GM12878 (cell line): ENCODE data around the gene KRT75.

Source experiments
- CBX3 ChIP-seq: fragments of 200-600 bp; sonication (generic); IDR thresholded peaks from 2 replicates; pipeline ENCODE4 v1.6.1; 2016; ENCODE audit warnings: low read depth, borderline replicate concordance
- CEBPB ChIP-seq, 2 experiments: fragments of 150-350 bp in 1 of 2; IDR thresholded peaks; 2 replicates each; pipeline ENCODE4 v1.6.1; 2012 to 2014; ENCODE audit warnings: low read depth in 2 of 2, low read length in 2 of 2, borderline replicate concordance in 1 of 2, inconsistent platforms in 1 of 2
- FOS ChIP-seq: IDR thresholded peaks from 3 replicates; pipeline ENCODE4 v1.6.1; 2011; ENCODE audit warnings: borderline replicate concordance; ENCODE audit not compliant: insufficient read length; ENCODE audit errors: extremely low read depth
- NFYB ChIP-seq: IDR thresholded peaks from 2 replicates; pipeline ENCODE4 v1.6.1; 2011; ENCODE audit warnings: low read depth, mild to moderate bottlenecking, low read length, improper control_type of control experiment, moderate library complexity; ENCODE audit not compliant: insufficient read depth
- POLR2A ChIP-seq: IDR thresholded peaks from 2 replicates; pipeline ENCODE4 v1.6.1; 2011; ENCODE audit warnings: low read depth, mild to moderate bottlenecking, low read length
- RAD21 ChIP-seq: IDR thresholded peaks from 2 replicates; pipeline ENCODE4 v1.6.1; 2011; ENCODE audit warnings: mild to moderate bottlenecking, low read depth, low read length, moderate library complexity; ENCODE audit not compliant: insufficient read depth
- RELA ChIP-seq: fragments of 450-650 bp; IDR thresholded peaks from 2 replicates; pipeline ENCODE4 v1.8.0; 2014; ENCODE audit warnings: borderline replicate concordance; ENCODE audit not compliant: partially characterized antibody
- TF ChIP-seq, protein P1 (sequence below): IDR thresholded peaks from 2 replicates; pipeline ENCODE4 v1.6.1; 2011; ENCODE audit warnings: low read depth, low read length, improper control_type of control experiment, borderline replicate concordance
- TF ChIP-seq, protein P2 (sequence below), 3 experiments: IDR thresholded peaks in 2 of 3; conservative IDR thresholded peaks in 1 of 3; 2 replicates each; pipeline ENCODE4 v1.5.1; 2011; ENCODE audit warnings: low read depth in 3 of 3, low read length in 3 of 3, mild to moderate bottlenecking in 3 of 3, control low read depth in 2 of 3, moderate library complexity in 2 of 3, inconsistent platforms in 1 of 3, mixed read lengths in 1 of 3; ENCODE audit not compliant: control insufficient read depth in 2 of 3, insufficient read depth in 1 of 3; ENCODE audit errors: extremely low read depth in 1 of 3
- TF ChIP-seq, protein P3 (sequence below): IDR thresholded peaks from 2 replicates; pipeline ENCODE4 v1.6.1; 2012; ENCODE audit warnings: low read depth, low read length, improper control_type of control experiment
- TF ChIP-seq, protein P4 (sequence below): IDR thresholded peaks from 2 replicates; pipeline ENCODE4 v1.6.1; 2011; ENCODE audit warnings: mild to moderate bottlenecking, low read depth, low read length, moderate library complexity; ENCODE audit not compliant: insufficient replicate concordance
- TF ChIP-seq, protein P5 (sequence below): IDR thresholded peaks from 2 replicates; pipeline ENCODE4 v1.6.1; 2011; ENCODE audit warnings: borderline replicate concordance, low read depth, mild to moderate bottlenecking, moderate library complexity, mixed read lengths, low read length; ENCODE audit not compliant: insufficient read depth; ENCODE audit errors: extremely low read length

DNA sequence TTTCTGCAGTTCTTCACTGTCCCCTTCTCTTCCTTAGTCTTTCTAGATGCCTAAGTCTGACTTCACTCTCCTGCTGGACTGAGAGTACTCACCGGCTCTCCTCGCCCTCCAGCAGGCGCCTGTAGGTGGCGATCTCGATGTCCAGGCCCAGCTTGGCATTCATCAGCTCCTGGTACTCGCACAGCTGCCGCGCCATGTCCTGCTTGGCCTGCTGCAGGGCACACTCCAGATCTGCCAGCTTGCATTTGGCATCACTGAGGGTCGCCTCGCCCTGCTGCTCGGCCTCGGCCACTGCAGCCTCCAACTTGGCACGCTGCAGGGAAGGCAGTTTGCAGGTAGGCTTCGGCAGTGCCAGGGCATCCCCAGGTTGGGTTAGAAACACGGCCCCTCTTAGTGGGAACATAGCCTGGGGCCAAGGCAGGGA is 53.9 kb downstream of the KRT75 start:
- TF ChIP-seq, protein P1, sequence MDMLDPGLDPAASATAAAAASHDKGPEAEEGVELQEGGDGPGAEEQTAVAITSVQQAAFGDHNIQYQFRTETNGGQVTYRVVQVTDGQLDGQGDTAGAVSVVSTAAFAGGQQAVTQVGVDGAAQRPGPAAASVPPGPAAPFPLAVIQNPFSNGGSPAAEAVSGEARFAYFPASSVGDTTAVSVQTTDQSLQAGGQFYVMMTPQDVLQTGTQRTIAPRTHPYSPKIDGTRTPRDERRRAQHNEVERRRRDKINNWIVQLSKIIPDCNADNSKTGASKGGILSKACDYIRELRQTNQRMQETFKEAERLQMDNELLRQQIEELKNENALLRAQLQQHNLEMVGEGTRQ: no peak
- TF ChIP-seq, protein P2, sequence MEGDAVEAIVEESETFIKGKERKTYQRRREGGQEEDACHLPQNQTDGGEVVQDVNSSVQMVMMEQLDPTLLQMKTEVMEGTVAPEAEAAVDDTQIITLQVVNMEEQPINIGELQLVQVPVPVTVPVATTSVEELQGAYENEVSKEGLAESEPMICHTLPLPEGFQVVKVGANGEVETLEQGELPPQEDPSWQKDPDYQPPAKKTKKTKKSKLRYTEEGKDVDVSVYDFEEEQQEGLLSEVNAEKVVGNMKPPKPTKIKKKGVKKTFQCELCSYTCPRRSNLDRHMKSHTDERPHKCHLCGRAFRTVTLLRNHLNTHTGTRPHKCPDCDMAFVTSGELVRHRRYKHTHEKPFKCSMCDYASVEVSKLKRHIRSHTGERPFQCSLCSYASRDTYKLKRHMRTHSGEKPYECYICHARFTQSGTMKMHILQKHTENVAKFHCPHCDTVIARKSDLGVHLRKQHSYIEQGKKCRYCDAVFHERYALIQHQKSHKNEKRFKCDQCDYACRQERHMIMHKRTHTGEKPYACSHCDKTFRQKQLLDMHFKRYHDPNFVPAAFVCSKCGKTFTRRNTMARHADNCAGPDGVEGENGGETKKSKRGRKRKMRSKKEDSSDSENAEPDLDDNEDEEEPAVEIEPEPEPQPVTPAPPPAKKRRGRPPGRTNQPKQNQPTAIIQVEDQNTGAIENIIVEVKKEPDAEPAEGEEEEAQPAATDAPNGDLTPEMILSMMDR (IDR thresholded peaks at IDR 0.05 in 2 of 3, conservative IDR thresholded peaks at IDR 0.05 in 1 of 3; ENCODE audit: control insufficient read depth in 2 of 3, extremely low read depth in 1 of 3, insufficient read depth in 1 of 3, low read depth in 3 of 3, low read length in 3 of 3): peak; percentile 34 to 58 (median 40); a peak in 5 of 6 replicates
- no peak for TF ChIP-seq CBX3
- no peak for TF ChIP-seq POLR2A
- TF ChIP-seq, protein P3, sequence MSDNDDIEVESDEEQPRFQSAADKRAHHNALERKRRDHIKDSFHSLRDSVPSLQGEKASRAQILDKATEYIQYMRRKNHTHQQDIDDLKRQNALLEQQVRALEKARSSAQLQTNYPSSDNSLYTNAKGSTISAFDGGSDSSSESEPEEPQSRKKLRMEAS: no peak
- TF ChIP-seq, protein P4, sequence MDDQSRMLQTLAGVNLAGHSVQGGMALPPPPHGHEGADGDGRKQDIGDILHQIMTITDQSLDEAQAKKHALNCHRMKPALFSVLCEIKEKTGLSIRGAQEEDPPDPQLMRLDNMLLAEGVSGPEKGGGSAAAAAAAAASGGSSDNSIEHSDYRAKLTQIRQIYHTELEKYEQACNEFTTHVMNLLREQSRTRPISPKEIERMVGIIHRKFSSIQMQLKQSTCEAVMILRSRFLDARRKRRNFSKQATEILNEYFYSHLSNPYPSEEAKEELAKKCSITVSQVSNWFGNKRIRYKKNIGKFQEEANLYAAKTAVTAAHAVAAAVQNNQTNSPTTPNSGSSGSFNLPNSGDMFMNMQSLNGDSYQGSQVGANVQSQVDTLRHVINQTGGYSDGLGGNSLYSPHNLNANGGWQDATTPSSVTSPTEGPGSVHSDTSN: no peak
- TF ChIP-seq, protein P5, sequence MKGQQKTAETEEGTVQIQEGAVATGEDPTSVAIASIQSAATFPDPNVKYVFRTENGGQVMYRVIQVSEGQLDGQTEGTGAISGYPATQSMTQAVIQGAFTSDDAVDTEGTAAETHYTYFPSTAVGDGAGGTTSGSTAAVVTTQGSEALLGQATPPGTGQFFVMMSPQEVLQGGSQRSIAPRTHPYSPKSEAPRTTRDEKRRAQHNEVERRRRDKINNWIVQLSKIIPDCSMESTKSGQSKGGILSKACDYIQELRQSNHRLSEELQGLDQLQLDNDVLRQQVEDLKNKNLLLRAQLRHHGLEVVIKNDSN: no peak
- no peak for TF ChIP-seq RAD21
- TF ChIP-seq FOS: no peak
- TF ChIP-seq RELA: no peak
- no peak for TF ChIP-seq CEBPB (IDR thresholded peaks at IDR 0.05; ENCODE audit: borderline replicate concordance in 1 of 2, low read depth in 2 of 2, low read length in 2 of 2)
- TF ChIP-seq NFYB: no peak
